ENCODE results near the gene LTBP1. TPM values are rescaled to one million over a fixed set of nuclear protein-coding genes. Genes with fewer than 3 reads are reported as not detected.

LTBP1 gene
- total and polyA plus RNA-seq, 2 experiments from 2014 or later: 15.7 to 49.8 TPM

- Histone ChIP-seq H3K4me3 (no peak overlapping the region), H3K9me2 (ENCODE audit: insufficient read depth) (0 out of 2 replicates have a peak, but pooled peaks cover 2% of the 10 kb centered on the region), H3K27me3 (ENCODE audit: insufficient read depth) (no peaks in the 10 kb centered on the region), H3F3A (replicated peaks; ENCODE audit: low read depth) (no peaks in the 10 kb centered on the region; the same call in 1 of the 2 replicates), H3K36me3 (ENCODE audit: insufficient read depth) (no peaks in the 10 kb centered on the region), H4K20me1 (replicated peaks; ENCODE audit: insufficient read depth) (no peaks in the 10 kb centered on the region), H3K27ac (ENCODE audit: low read depth) (no peak overlapping the region), H2AFZ (no peak overlapping the region; the same call in 1 of the 2 replicates), H3K4me1 (ENCODE audit: insufficient read depth) (peaks cover 22% of the 10 kb centered on the region), H3K79me2 (replicated peaks; ENCODE audit: insufficient read depth) (no peaks in the 10 kb centered on the region), H3K4me2 (no peak overlapping the region)
- TF ChIP-seq ETS1 (IDR thresholded peaks at IDR 0.05) (no peak), EZH2 (IDR thresholded peaks at IDR 0.05; ENCODE audit: low read depth, unreplicated experiment) (no peak), JUNB (IDR thresholded peaks at IDR 0.05; ENCODE audit: unreplicated experiment) (no peak), ZNF331 (CRISPR knock-in tag; IDR thresholded peaks at IDR 0.05; ENCODE audit: low read depth) (no peak), STAT1 (IDR thresholded peaks at IDR 0.05; ENCODE audit: unreplicated experiment) (no peak), EZH2phosphoT487 (IDR thresholded peaks at IDR 0.05; ENCODE audit: unreplicated experiment) (no peak), REST (IDR thresholded peaks at IDR 0.05; ENCODE audit: unreplicated experiment) (no peak), NANOG (IDR thresholded peaks at IDR 0.05; ENCODE audit: borderline replicate concordance) (no peak), CREB1 (CRISPR knock-in tag; IDR thresholded peaks at IDR 0.05; ENCODE audit: low read depth) (no peak), ZNF462 (CRISPR knock-in tag; IDR thresholded peaks at IDR 0.05) (no peak), POLR2AphosphoS5 (IDR thresholded peaks at IDR 0.05; ENCODE audit: low read depth) (no peak), ZNF114 (CRISPR knock-in tag; IDR thresholded peaks at IDR 0.05) (no peak)
- TF ChIP-seq, protein P1, sequence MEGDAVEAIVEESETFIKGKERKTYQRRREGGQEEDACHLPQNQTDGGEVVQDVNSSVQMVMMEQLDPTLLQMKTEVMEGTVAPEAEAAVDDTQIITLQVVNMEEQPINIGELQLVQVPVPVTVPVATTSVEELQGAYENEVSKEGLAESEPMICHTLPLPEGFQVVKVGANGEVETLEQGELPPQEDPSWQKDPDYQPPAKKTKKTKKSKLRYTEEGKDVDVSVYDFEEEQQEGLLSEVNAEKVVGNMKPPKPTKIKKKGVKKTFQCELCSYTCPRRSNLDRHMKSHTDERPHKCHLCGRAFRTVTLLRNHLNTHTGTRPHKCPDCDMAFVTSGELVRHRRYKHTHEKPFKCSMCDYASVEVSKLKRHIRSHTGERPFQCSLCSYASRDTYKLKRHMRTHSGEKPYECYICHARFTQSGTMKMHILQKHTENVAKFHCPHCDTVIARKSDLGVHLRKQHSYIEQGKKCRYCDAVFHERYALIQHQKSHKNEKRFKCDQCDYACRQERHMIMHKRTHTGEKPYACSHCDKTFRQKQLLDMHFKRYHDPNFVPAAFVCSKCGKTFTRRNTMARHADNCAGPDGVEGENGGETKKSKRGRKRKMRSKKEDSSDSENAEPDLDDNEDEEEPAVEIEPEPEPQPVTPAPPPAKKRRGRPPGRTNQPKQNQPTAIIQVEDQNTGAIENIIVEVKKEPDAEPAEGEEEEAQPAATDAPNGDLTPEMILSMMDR (conservative IDR thresholded peaks at IDR 0.05; ENCODE audit: low read depth in 2 of 2): no peak
- Mint-ChIP-seq H3K4me1 (peaks cover 35% of the 10 kb centered on the region), H3K27ac (0 out of 2 replicates have a peak overlapping the region, but pooled peaks have one; percentile 24), H3K9me3 (no peaks in the 10 kb centered on the region; the same call in 2 of the 3 replicates), H3K27me3 (ENCODE audit: insufficient read depth, low read depth, poor library complexity) (peaks cover 4% of the 10 kb centered on the region), H3K4me3 (no peak overlapping the region; the same call in 2 of the 3 replicates), H3K36me3 (ENCODE audit: low read depth) (no peaks in the 10 kb centered on the region; the same call in 2 of the 3 replicates)
- DNase-seq (ENCODE audit: low spot score) (no peak), ATAC-seq (no peak)
Measured at GRCh38 chr2:32941944-32942690, 4.6 kb upstream of the LTBP1 start.

Measured in GM23338 (cell line).